Measurements from ENCODE around the gene LRRC8B. TPM values are rescaled to one million over a fixed set of nuclear protein-coding genes. Genes with fewer than 3 reads are reported as not detected.

The LRRC8B gene
- total RNA-seq, 4 donors from 2014 or later = 8.7 to 19.5 (median 9.2) TPM

DNA sequence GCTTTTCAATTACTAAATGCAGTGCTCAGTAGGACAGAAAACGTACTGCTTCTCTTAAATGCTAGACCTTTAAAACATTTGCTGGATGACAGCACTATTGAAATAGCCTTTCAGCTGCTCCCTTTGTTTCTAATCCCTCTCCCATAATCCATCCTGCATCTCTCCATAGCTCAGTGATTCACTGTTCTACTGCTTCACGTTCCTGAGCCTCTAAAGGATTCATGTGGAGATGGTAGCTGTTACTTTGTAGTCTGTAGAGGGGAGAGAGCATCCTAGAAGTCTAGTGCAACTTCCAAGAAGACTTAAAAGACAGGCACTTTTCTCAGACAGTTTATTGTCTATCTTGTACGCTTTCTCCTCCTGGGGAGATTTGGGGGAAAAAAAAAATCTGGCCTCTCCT is 51.4 kb downstream of the LRRC8B start:
- Histone ChIP-seq H3K4me1 (no peaks in the 10 kb centered on the region), H3K9me3 (no peaks in the 10 kb centered on the region), H3K36me3 (peaks cover 0 to 22% (median 0%) of the 10 kb centered on the region in 3 donors), H3K27ac (no peak overlapping the region), H3K4me3 (no peak overlapping the region), H3K27me3 (no peaks in the 10 kb centered on the region)
- no peak for DNase-seq
- intact Hi-C loops (cut with DNase I) = no loop called here
- 86 to 95% methylated on average over 2 to 3 of the region's 3 CpGs for WGBS, 2 donors
- no peak for TF ChIP-seq POLR2A (IDR thresholded peaks at IDR 0.05)
- TF ChIP-seq, protein P1, sequence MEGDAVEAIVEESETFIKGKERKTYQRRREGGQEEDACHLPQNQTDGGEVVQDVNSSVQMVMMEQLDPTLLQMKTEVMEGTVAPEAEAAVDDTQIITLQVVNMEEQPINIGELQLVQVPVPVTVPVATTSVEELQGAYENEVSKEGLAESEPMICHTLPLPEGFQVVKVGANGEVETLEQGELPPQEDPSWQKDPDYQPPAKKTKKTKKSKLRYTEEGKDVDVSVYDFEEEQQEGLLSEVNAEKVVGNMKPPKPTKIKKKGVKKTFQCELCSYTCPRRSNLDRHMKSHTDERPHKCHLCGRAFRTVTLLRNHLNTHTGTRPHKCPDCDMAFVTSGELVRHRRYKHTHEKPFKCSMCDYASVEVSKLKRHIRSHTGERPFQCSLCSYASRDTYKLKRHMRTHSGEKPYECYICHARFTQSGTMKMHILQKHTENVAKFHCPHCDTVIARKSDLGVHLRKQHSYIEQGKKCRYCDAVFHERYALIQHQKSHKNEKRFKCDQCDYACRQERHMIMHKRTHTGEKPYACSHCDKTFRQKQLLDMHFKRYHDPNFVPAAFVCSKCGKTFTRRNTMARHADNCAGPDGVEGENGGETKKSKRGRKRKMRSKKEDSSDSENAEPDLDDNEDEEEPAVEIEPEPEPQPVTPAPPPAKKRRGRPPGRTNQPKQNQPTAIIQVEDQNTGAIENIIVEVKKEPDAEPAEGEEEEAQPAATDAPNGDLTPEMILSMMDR (IDR thresholded peaks at IDR 0.05) = no peak

DNA sequence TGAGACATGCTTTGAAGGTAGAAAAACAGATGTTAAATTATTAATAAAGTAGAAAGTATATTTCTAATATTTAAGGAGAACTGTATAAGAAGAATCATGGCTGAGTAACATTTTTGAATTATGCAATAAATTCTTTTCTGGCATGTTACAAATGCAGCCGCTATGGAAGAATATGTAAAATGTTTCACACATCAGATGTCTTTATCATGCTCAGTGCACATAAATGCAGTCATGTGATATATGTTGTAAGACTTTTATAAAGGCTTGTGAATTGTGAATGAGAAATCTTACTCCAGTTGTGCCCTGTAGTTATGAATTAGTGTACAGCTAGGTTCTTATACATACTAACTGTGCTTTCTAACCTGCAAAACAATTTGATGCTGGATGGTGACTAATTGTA is 53.5 kb downstream of the LRRC8B start:
- Histone ChIP-seq H3K4me1 (no peaks in the 10 kb centered on the region), H3K4me3 (no peak overlapping the region), H3K27me3 (no peaks in the 10 kb centered on the region), H3K27ac (no peak overlapping the region), H3K36me3 (peaks cover 0 to 33% (median 3%) of the 10 kb centered on the region in 3 donors), H3K9me3 (no peaks in the 10 kb centered on the region)
- intact Hi-C loops (cut with DNase I) = no loop called here
- no peak for DNase-seq
- TF ChIP-seq, protein P1 (IDR thresholded peaks at IDR 0.05) = no peak
- 43% methylated on average over 1 of the region's 1 CpG for WGBS, 2 donors

- Histone ChIP-seq H3K4me1 (no peaks in the 10 kb centered on the region), H3K9me3 (no peaks in the 10 kb centered on the region), H3K36me3 (peaks cover 0 to 42% (median 4%) of the 10 kb centered on the region in 3 donors), H3K27me3 (no peaks in the 10 kb centered on the region), H3K27ac (no peak overlapping the region), H3K4me3 (no peak overlapping the region)
- TF ChIP-seq POLR2A (IDR thresholded peaks at IDR 0.05) = no peak
- TF ChIP-seq, protein P1 (IDR thresholded peaks at IDR 0.05) = no peak
- WGBS, 2 donors = 71 to 95% methylated on average over 2 of the region's 2 CpGs
- intact Hi-C loops (cut with DNase I) = no loop called here
- DNase-seq = no peak
Observed at GRCh38 chr1:89578946-89579684, 54.5 kb downstream of the LRRC8B start.

- Histone ChIP-seq H3K4me1 (no peaks in the 10 kb centered on the region), H3K27ac (no peak overlapping the region), H3K27me3 (no peaks in the 10 kb centered on the region), H3K9me3 (no peaks in the 10 kb centered on the region), H3K36me3 (peaks cover 0 to 46% (median 4%) of the 10 kb centered on the region in 3 donors), H3K4me3 (no peak overlapping the region)
- 96 to 97% methylated on average over 7 of the region's 7 CpGs for WGBS, 2 donors
- no peak for DNase-seq
- TF ChIP-seq, protein P1 (IDR thresholded peaks at IDR 0.05) = no peak
- TF ChIP-seq POLR2A (IDR thresholded peaks at IDR 0.05) = no peak
- intact Hi-C loops (cut with DNase I) = no loop called here
Observed at GRCh38 chr1:89580036-89580435, 55.4 kb downstream of the LRRC8B start.

- no peak for DNase-seq
- Histone ChIP-seq H3K36me3 (peaks cover 0 to 42% (median 4%) of the 10 kb centered on the region in 3 donors), H3K27me3 (no peaks in the 10 kb centered on the region), H3K4me3 (no peak overlapping the region), H3K9me3 (no peaks in the 10 kb centered on the region), H3K27ac (no peak overlapping the region), H3K4me1 (no peaks in the 10 kb centered on the region)
- intact Hi-C loops (cut with DNase I) = no loop called here
- WGBS, 2 donors = 82 to 94% methylated on average over 1 of the region's 1 CpG
- no peak for TF ChIP-seq POLR2A (IDR thresholded peaks at IDR 0.05)
- TF ChIP-seq, protein P1 (IDR thresholded peaks at IDR 0.05) = no peak
Observed at GRCh38 chr1:89581859-89582258, 57.2 kb downstream of the LRRC8B start.
